Fibroblast of lung (primary cell): ENCODE data around the gene AK9.

Experiments
- EZH2 ChIP-seq: IDR thresholded peaks from 2 replicates; pipeline ENCODE4 v1.5.1; 2012; ENCODE audit warnings: low read length, control low read depth, mild to moderate bottlenecking; ENCODE audit errors: missing control alignments
- TF ChIP-seq, protein P1 (sequence below), 2 donors: IDR thresholded peaks in 1 of 2; conservative IDR thresholded peaks in 1 of 2; 1 replicate in 1 of 2; 2 replicates in 1 of 2; pipeline ENCODE4 v1.5.1; 2011 to 2012; ENCODE audit warnings: low read length in 2 of 2, control low read depth in 1 of 2, inconsistent platforms in 1 of 2, low read depth in 1 of 2, mild to moderate bottlenecking in 1 of 2

DNA sequence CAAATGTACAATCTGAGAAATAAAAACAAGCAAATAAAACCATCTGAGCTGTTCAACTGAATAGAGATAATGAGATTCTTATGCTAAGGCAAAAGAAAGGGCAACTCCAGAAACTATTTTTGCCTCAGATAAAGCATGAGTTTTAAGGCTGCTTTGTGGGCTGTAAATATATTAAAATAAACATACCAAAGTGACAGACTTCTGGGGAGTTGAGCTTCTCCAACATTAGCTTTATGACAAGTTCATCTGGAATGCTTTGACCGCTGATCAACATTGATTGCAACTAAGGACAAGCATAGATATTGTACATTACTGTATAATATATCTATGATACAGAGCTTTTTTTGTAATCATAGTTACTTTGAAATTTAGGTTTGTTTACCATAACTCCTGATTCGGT is 19.3 kb downstream of the AK9 start:
- TF ChIP-seq, protein P1, sequence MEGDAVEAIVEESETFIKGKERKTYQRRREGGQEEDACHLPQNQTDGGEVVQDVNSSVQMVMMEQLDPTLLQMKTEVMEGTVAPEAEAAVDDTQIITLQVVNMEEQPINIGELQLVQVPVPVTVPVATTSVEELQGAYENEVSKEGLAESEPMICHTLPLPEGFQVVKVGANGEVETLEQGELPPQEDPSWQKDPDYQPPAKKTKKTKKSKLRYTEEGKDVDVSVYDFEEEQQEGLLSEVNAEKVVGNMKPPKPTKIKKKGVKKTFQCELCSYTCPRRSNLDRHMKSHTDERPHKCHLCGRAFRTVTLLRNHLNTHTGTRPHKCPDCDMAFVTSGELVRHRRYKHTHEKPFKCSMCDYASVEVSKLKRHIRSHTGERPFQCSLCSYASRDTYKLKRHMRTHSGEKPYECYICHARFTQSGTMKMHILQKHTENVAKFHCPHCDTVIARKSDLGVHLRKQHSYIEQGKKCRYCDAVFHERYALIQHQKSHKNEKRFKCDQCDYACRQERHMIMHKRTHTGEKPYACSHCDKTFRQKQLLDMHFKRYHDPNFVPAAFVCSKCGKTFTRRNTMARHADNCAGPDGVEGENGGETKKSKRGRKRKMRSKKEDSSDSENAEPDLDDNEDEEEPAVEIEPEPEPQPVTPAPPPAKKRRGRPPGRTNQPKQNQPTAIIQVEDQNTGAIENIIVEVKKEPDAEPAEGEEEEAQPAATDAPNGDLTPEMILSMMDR (conservative IDR thresholded peaks at IDR 0.05 in 1 of 2, IDR thresholded peaks at IDR 0.05 in 1 of 2; ENCODE audit: low read depth in 1 of 2, low read length in 2 of 2): no peak
- TF ChIP-seq EZH2: no peak
